GM12878 (cell line): ENCODE results near the gene STAMBPL1. TPM values are rescaled to one million over a fixed set of nuclear protein-coding genes. Genes with fewer than 3 reads are reported as not detected.

ENCODE experiments used
- BHLHE40 ChIP-seq, 2 experiments: fragments of 450-650 bp in 1 of 2; IDR thresholded peaks; 2 replicates each; pipeline ENCODE4 v1.6.1; 2011 to 2017; ENCODE audit warnings: low read depth in 2 of 2, borderline replicate concordance in 1 of 2, improper control_type of control experiment in 1 of 2, low read length in 1 of 2, mild to moderate bottlenecking in 1 of 2
- BMI1 ChIP-seq: fragments of 450-650 bp; IDR thresholded peaks from 2 replicates; pipeline ENCODE4 v1.6.1; 2016; ENCODE audit warnings: mild to moderate bottlenecking, moderate library complexity, borderline replicate concordance
- CBFB ChIP-seq: IDR thresholded peaks from 2 replicates; pipeline ENCODE4 v1.6.1; 2016; ENCODE audit warnings: antibody characterized with exemption, low read depth
- CBX5 ChIP-seq: sonication (generic); IDR thresholded peaks from 2 replicates; pipeline ENCODE4 v1.6.1; 2016; ENCODE audit warnings: low read depth, moderate library complexity, mild to moderate bottlenecking, inconsistent platforms
- EED ChIP-seq: sonication (generic); IDR thresholded peaks from 2 replicates; pipeline ENCODE4 v1.6.1; 2016; ENCODE audit warnings: antibody characterized with exemption, low read depth
- EGR1 ChIP-seq, 2 experiments: IDR thresholded peaks; 1 replicate in 1 of 2; 2 replicates in 1 of 2; pipeline ENCODE4 v1.6.1; 2011 to 2012; ENCODE audit warnings: low read depth in 2 of 2, low read length in 2 of 2, borderline replicate concordance in 1 of 2, mild to moderate bottlenecking in 1 of 2, moderate library complexity in 1 of 2
- ETV6 ChIP-seq, 2 experiments: fragments of 450-650 bp in 1 of 2; IDR thresholded peaks in 1 of 2; conservative IDR thresholded peaks in 1 of 2; 2 replicates each; pipeline ENCODE4 v1.6.1; 2014; ENCODE audit warnings: antibody characterized with exemption in 1 of 2, borderline replicate concordance in 1 of 2, low read depth in 1 of 2, mild to moderate bottlenecking in 1 of 2, moderate library complexity in 1 of 2
- IKZF2 ChIP-seq, 2 experiments: fragments of 450-650 bp; IDR thresholded peaks; 2 replicates each; pipeline ENCODE4 v1.6.1; 2017; ENCODE audit warnings: mild to moderate bottlenecking in 2 of 2, moderate library complexity in 2 of 2
- MXI1 ChIP-seq: fragments of 150-350 bp; IDR thresholded peaks from 2 replicates; pipeline ENCODE4 v1.6.1; 2011; ENCODE audit warnings: low read depth, mild to moderate bottlenecking, inconsistent platforms, low read length, improper control_type of control experiment
- MYB ChIP-seq: fragments of 150-350 bp; IDR thresholded peaks from 2 replicates; pipeline ENCODE4 v1.6.1; 2014; ENCODE audit warnings: mild to moderate bottlenecking, low read depth, low read length, borderline replicate concordance
- NBN ChIP-seq: fragments of 450-650 bp; IDR thresholded peaks from 2 replicates; pipeline ENCODE4 v1.6.1; 2016
- NR2C2 ChIP-seq: IDR thresholded peaks from 2 replicates; pipeline ENCODE4 v1.6.1; 2011; ENCODE audit warnings: borderline replicate concordance, low read depth; ENCODE audit not compliant: control insufficient read depth, insufficient read length
- POLR2AphosphoS2 ChIP-seq: IDR thresholded peaks from 2 replicates; pipeline ENCODE4 v1.6.1; 2011; ENCODE audit warnings: low read depth, mild to moderate bottlenecking, low read length, improper control_type of control experiment, moderate library complexity
- RAD51 ChIP-seq: fragments of 450-650 bp; IDR thresholded peaks from 2 replicates; pipeline ENCODE4 v1.6.1; 2016; ENCODE audit warnings: moderate library complexity, mild to moderate bottlenecking, inconsistent platforms
- RELA ChIP-seq: fragments of 450-650 bp; IDR thresholded peaks from 2 replicates; pipeline ENCODE4 v1.8.0; 2014; ENCODE audit warnings: borderline replicate concordance; ENCODE audit not compliant: partially characterized antibody
- SPI1 ChIP-seq: IDR thresholded peaks from 2 replicates; pipeline ENCODE4 v1.6.1; 2011; ENCODE audit warnings: low read depth, mild to moderate bottlenecking, low read length, moderate library complexity, borderline replicate concordance; ENCODE audit not compliant: insufficient read depth
- TCF7 ChIP-seq: IDR thresholded peaks from 2 replicates; pipeline ENCODE4 v1.6.1; 2014; ENCODE audit warnings: antibody characterized with exemption, borderline replicate concordance
- ZNF274 ChIP-seq: IDR thresholded peaks from one replicate; pipeline ENCODE4 v1.8.0; 2011; ENCODE audit not compliant: insufficient read length, insufficient read depth
- ZNF622 ChIP-seq: fragments of 450-650 bp; IDR thresholded peaks from 2 replicates; pipeline ENCODE4 v1.6.1; 2017; ENCODE audit warnings: mild to moderate bottlenecking, inconsistent platforms
- polyA plus RNA-seq, 11 experiments: library from polyadenylated mRNA; depleted of rRNA in 4 of 11; unstranded in 6 of 11; stranded (reverse) in 5 of 11; fragments of >200 nt; fragmentation: Nextera tagmentation in 4 of 11; fragmentation: Illumina TruSeq in 1 of 11; extraction: Ambion mirVana in 4 of 11; extraction: Trizol in 1 of 11; gene quantifications; 1 replicate in 1 of 11; 2 replicates in 10 of 11; pipeline versions ENCODE4 v1.2.1 to v1.2.3, GENCODE V29; 2011 to 2016; ENCODE audit warnings: inconsistent platforms in 2 of 11, missing spikeins in 2 of 11, low read depth in 1 of 11
- total RNA-seq, 4 experiments: library from RNA; depleted of rRNA in 3 of 4; stranded (reverse); fragments of >200 nt in 3 of 4; fragmentation: Illumina TruSeq in 1 of 4; extraction: Trizol in 1 of 4; gene quantifications; 2 replicates each; pipeline versions ENCODE4 v1.2.1 to v1.2.3, GENCODE V29; 2013 to 2021
- TF ChIP-seq, protein P1 (sequence below): IDR thresholded peaks from 2 replicates; pipeline ENCODE4 v1.6.1; 2011; ENCODE audit warnings: low read depth, low read length, improper control_type of control experiment, borderline replicate concordance
- TF ChIP-seq, protein P2 (sequence below): fragments of 450-650 bp; IDR thresholded peaks from 2 replicates; pipeline ENCODE4 v1.6.1; 2017; ENCODE audit warnings: mild to moderate bottlenecking, low read depth, inconsistent platforms; ENCODE audit not compliant: poor library complexity, severe bottlenecking
- TF ChIP-seq, protein P3 (sequence below): fragments of 450-650 bp; IDR thresholded peaks from 2 replicates; pipeline ENCODE4 v1.6.1; 2016; ENCODE audit warnings: mild to moderate bottlenecking
- TF ChIP-seq, protein P4 (sequence below): IDR thresholded peaks from 2 replicates; pipeline ENCODE4 v1.6.1; 2011; ENCODE audit warnings: borderline replicate concordance, low read depth, mild to moderate bottlenecking, moderate library complexity, low read length; ENCODE audit not compliant: insufficient read depth, poor library complexity, severe bottlenecking
- TF ChIP-seq, protein P5 (sequence below): IDR thresholded peaks from 2 replicates; pipeline ENCODE4 v1.6.1; 2012; ENCODE audit warnings: low read length, inconsistent platforms

Gene STAMBPL1
- total and polyA plus RNA-seq, 10 of the 15 experiments (the other 5 are each of a cell fraction or from before 2014, with no cell fraction given) = 7.5 to 44.1 (median 25.4) TPM

DNA sequence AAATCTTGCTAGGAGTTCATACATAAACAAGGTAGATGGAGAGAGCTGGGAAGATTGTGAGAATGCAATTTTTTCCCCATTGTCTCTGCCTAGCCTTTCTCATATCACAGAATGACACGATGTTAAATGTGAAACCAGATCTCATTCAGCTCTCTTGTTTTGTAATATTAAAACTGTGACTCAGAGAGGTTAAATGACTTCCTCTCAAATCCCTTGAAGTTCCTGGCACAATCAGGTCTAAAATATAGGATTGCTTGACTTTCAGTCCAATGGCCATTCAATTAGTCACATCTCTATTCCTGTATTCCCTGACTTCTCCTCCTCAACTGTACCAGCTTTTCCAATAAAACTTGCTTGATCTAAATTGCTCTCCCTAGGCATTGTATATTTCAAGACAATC, 31.5 kb upstream of the STAMBPL1 start (continued):
- TF ChIP-seq IKZF2 (IDR thresholded peaks at IDR 0.05) (0 out of 4 replicates have a peak, but pooled peaks of 1 of the 2 experiments have one; percentile 17), BHLHE40 (IDR thresholded peaks at IDR 0.05; ENCODE audit: borderline replicate concordance in 1 of 2, low read depth in 2 of 2, low read length in 1 of 2) (no peak), RELA (no peak), NR2C2 (no peak), BMI1 (no peak), MYB (no peak), TCF7 (no peak), CBFB (no peak), POLR2AphosphoS2 (no peak), ZNF274 (no peak), NBN (no peak), ETV6 (conservative IDR thresholded peaks at IDR 0.05 in 1 of 2, IDR thresholded peaks at IDR 0.05 in 1 of 2; ENCODE audit: borderline replicate concordance in 1 of 2, low read depth in 1 of 2) (peak in 1 of 2 experiments; percentile 13; a peak in 1 of 4 replicates), CBX5 (no peak), MXI1 (no peak), EGR1 (IDR thresholded peaks at IDR 0.05; ENCODE audit: borderline replicate concordance in 1 of 2, low read depth in 2 of 2, low read length in 2 of 2) (no peak), RAD51 (no peak), ZNF622 (no peak), EED (peak; percentile 83; the same call in 1 of the 2 replicates), SPI1 (0 out of 2 replicates have a peak, but pooled peaks have one; percentile 37)
- TF ChIP-seq, protein P1, sequence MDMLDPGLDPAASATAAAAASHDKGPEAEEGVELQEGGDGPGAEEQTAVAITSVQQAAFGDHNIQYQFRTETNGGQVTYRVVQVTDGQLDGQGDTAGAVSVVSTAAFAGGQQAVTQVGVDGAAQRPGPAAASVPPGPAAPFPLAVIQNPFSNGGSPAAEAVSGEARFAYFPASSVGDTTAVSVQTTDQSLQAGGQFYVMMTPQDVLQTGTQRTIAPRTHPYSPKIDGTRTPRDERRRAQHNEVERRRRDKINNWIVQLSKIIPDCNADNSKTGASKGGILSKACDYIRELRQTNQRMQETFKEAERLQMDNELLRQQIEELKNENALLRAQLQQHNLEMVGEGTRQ = no peak
- TF ChIP-seq, protein P2, sequence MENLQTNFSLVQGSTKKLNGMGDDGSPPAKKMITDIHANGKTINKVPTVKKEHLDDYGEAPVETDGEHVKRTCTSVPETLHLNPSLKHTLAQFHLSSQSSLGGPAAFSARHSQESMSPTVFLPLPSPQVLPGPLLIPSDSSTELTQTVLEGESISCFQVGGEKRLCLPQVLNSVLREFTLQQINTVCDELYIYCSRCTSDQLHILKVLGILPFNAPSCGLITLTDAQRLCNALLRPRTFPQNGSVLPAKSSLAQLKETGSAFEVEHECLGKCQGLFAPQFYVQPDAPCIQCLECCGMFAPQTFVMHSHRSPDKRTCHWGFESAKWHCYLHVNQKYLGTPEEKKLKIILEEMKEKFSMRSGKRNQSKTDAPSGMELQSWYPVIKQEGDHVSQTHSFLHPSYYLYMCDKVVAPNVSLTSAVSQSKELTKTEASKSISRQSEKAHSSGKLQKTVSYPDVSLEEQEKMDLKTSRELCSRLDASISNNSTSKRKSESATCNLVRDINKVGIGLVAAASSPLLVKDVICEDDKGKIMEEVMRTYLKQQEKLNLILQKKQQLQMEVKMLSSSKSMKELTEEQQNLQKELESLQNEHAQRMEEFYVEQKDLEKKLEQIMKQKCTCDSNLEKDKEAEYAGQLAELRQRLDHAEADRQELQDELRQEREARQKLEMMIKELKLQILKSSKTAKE = no peak
- TF ChIP-seq, protein P3, sequence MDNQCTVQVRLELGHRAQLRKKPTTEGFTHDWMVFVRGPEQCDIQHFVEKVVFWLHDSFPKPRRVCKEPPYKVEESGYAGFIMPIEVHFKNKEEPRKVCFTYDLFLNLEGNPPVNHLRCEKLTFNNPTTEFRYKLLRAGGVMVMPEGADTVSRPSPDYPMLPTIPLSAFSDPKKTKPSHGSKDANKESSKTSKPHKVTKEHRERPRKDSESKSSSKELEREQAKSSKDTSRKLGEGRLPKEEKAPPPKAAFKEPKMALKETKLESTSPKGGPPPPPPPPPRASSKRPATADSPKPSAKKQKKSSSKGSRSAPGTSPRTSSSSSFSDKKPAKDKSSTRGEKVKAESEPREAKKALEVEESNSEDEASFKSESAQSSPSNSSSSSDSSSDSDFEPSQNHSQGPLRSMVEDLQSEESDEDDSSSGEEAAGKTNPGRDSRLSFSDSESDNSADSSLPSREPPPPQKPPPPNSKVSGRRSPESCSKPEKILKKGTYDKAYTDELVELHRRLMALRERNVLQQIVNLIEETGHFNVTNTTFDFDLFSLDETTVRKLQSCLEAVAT = no peak
- TF ChIP-seq, protein P4, sequence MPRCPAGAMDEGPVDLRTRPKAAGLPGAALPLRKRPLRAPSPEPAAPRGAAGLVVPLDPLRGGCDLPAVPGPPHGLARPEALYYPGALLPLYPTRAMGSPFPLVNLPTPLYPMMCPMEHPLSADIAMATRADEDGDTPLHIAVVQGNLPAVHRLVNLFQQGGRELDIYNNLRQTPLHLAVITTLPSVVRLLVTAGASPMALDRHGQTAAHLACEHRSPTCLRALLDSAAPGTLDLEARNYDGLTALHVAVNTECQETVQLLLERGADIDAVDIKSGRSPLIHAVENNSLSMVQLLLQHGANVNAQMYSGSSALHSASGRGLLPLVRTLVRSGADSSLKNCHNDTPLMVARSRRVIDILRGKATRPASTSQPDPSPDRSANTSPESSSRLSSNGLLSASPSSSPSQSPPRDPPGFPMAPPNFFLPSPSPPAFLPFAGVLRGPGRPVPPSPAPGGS = peak; percentile 49
- TF ChIP-seq, protein P5, sequence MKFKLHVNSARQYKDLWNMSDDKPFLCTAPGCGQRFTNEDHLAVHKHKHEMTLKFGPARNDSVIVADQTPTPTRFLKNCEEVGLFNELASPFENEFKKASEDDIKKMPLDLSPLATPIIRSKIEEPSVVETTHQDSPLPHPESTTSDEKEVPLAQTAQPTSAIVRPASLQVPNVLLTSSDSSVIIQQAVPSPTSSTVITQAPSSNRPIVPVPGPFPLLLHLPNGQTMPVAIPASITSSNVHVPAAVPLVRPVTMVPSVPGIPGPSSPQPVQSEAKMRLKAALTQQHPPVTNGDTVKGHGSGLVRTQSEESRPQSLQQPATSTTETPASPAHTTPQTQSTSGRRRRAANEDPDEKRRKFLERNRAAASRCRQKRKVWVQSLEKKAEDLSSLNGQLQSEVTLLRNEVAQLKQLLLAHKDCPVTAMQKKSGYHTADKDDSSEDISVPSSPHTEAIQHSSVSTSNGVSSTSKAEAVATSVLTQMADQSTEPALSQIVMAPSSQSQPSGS = 0 out of 2 replicates have a peak, but pooled peaks have one; percentile 31
